GM23338 (cell line): ENCODE data around the gene RIC8A.

Experiments
- CTCF ChIP-seq, 2 experiments: fragments of 200-600 bp in 1 of 2; sonication (generic) in 1 of 2; conservative IDR thresholded peaks; 2 replicates each; pipeline versions ENCODE4 v1.5.1 to v1.6.1; 2016 to 2017; ENCODE audit warnings: antibody characterized with exemption in 2 of 2, low read depth in 2 of 2, mild to moderate bottlenecking in 2 of 2, moderate library complexity in 1 of 2
- ETS1 ChIP-seq: IDR thresholded peaks from 2 replicates; pipeline ENCODE4 v1.6.1; 2016; ENCODE audit warnings: antibody characterized with exemption
- EZH2 ChIP-seq: fragments of 200-600 bp; sonication (generic); IDR thresholded peaks from one replicate; pipeline ENCODE4 v1.8.0; 2017; ENCODE audit warnings: antibody characterized with exemption, mild to moderate bottlenecking, low read depth; ENCODE audit not compliant: unreplicated experiment
- EZH2phosphoT487 ChIP-seq: fragments of 200-600 bp; sonication (generic); IDR thresholded peaks from one replicate; pipeline ENCODE4 v1.8.1; 2018; ENCODE audit warnings: antibody characterized with exemption; ENCODE audit not compliant: unreplicated experiment
- JUNB ChIP-seq: IDR thresholded peaks from one replicate; pipeline ENCODE4 v1.6.1; 2016; ENCODE audit warnings: antibody characterized with exemption; ENCODE audit not compliant: unreplicated experiment
- POLR2AphosphoS5 ChIP-seq: IDR thresholded peaks from 2 replicates; pipeline ENCODE4 v1.6.1; 2016; ENCODE audit warnings: antibody characterized with exemption, low read depth
- REST ChIP-seq: IDR thresholded peaks from one replicate; pipeline ENCODE4 v1.6.1; 2018; ENCODE audit warnings: antibody characterized with exemption; ENCODE audit not compliant: unreplicated experiment
- ZNF114 ChIP-seq: fragments of 250-450 bp; sonication (Bioruptor Pico); IDR thresholded peaks from 2 replicates; pipeline ENCODE4 v1.5.0; 2020; ENCODE audit warnings: mild to moderate bottlenecking, moderate library complexity

GRCh38 chr11:252666-253065, 45.2 kb downstream of the RIC8A start:
- no peak for TF ChIP-seq EZH2
- no peak for TF ChIP-seq REST
- no peak for TF ChIP-seq CTCF (conservative IDR thresholded peaks at IDR 0.05; ENCODE audit: low read depth in 2 of 2)
- no peak for TF ChIP-seq POLR2AphosphoS5
- no peak for TF ChIP-seq ETS1
- TF ChIP-seq EZH2phosphoT487, result no peak
- no peak for TF ChIP-seq ZNF114 (CRISPR knock-in tag)
- TF ChIP-seq JUNB, result no peak
